GM18519 (cell line): ENCODE measurements around the gene MYL6.

Source experiments
- ATAC-seq: cut with Tn5 transposase; IDR thresholded peaks from one replicate; pipeline ENCODE4 v1.9.1; 2021; ENCODE audit warnings: mild to moderate bottlenecking, moderate library complexity; ENCODE audit not compliant: unreplicated experiment, low FRiP score

Gene MYL6

GRCh38 chr12:56129206-56129941 is 28.8 kb upstream of the MYL6 start:
- no peak for ATAC-seq

DNA sequence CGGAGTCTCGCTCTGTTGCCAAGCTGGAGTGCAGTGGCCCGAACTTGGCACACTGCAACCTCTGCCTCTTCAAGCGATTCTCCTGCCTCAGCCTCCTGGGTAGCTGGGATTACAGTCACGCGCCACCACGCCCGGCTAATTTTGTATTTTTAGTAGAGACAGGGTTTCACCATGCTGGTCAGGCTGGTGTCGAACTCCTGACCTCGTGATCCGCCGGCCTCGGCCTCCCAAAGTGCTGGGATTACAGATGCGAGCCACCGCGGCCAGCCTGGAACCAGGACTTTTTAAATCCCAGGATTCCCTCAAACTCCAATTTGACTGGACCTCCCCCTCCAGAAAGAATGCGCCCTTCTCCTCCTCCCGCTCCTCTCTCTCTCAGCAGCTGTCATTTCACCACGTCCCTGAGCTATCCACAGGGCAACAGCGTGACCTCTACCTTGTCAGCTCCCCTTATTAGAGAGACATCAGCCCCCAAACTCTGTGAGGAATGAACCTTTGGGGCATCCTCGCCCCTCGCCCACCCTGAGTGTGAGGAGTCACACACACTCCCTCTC is 28.1 kb upstream of the MYL6 start:
- ATAC-seq, result no peak

- no peak for ATAC-seq
These were observed 27.3 kb upstream of the MYL6 start for GRCh38 chr12:56130876-56131275.

DNA sequence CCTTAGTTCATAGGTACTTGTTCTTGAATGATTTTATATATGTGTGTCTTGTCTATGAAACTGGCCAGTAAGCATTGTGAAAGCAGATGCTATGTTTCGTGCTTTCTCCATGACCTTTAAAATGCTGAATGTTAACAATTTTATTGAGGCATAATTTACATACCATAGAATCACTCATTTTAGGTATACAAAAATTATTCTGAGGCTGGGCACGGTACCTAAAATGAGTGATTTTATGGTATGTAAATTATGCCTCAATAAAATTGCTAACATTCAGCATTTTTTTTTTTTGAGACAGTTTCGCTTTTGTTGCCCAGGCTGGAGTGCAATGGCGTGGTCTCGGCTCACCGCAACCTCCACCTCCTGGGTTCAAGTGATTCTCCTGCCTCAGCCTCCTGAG is 23.3 kb upstream of the MYL6 start:
- ATAC-seq, result no peak

DNA sequence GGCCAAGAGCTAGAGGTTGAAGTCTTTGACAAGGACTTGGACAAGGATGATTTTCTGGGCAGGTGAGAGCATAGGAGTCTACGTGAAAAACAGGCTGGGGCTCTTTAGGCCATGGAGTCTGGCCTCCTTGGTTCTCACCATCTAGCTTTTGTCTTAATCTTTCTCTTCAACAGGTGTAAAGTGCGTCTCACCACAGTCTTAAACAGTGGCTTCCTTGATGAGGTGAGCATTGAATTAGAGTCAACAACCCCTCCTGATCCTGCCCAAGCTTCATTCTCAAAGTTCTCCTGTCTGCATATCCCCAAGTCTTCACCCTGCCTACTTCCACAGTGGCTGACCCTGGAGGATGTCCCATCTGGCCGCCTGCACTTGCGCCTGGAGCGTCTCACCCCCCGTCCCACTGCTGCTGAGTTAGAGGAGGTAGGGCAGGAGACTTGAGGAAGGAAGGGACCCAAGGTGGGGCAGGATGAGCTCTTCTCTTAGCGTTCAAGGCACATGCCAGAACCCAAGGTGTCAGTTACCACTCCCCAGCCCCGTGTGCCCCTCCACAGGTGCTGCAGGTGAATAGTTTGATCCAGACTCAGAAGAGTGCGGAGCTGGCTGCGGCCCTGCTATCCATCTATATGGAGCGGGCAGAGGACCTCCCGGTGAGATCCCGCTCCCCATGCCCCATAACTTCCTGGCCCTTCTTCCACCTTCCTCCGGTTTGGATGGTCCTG is 20.1 kb upstream of the MYL6 start:
- no peak for ATAC-seq

DNA sequence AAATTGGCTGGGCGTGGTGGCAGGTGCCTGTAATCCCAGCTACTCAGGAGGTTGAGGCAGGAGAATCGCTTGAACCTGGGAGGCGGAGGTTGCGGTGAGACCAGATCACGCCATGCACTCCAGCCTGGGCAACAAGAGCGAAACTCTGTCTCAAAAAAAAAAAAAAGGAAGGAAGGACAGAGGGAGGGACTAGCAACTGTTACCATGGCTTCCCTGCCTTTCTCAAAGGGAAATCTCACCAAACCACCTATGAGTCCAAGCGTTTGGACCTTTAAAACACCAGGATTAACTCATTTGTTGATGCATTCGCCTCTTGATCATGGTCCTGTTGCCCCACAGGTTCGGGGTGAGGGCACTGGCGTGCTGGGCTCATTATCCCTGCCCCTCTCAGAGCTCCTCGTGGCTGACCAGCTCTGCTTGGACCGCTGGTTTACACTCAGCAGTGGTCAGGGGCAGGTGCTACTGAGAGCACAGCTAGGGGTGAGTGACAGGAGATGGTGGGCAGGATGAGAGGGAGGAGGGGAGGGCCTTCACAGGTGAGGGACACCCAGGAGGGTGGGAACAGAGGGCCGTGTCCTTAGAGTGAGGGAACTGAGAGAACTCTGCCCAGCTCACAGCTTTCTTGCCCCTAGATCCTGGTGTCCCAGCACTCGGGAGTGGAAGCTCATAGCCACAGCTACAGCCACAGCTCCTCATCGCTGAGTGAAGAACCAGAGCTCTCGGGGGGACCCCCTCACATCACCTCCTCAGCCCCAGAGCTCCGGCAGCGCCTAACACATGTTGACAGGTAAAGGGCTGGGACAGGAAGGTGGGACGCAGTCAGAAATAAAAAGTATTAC is 16.0 kb upstream of the MYL6 start:
- ATAC-seq, result no peak

GRCh38 chr12:56143217-56143616 is 14.9 kb upstream of the MYL6 start:
- ATAC-seq, result no peak

DNA sequence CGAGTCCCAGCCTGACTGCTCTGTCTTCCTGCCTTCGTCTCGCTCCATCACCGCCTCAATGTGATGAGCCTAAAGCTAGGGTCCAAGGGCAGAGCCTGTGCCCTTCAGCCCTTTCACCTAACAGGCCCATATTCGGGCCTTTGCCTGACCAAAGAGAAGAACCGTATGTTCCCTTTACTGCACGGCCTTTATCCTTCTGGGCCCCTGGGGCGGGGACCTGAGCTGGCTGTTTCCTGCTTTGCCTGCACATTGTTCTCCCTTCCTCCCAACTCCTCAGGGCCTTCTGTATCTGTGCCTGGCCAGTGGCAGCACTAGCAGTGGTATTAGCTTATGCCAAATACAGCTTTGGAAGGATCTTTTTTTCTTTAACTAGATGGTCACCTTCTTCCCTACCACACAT is 14.3 kb upstream of the MYL6 start:
- ATAC-seq, result no peak

DNA sequence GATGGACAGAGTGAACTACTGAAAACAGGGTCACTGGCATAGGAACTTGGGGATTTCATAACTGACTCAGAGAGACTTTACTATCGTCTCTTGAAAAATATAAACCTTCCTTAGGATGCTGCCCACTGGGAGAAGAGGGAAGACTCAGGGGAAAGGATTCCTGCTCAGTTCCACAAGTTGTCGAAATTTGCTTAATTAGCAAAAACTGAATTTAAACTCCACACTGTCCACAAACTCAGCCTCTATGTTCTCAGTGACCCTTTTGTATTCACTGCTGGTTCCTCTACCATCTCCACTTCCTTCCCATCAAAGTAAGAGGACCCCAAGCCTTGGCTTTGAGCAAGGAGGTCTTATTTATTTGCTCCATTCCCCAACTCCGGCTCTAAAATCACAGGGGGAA is 12.9 kb upstream of the MYL6 start:
- ATAC-seq, result no peak

DNA sequence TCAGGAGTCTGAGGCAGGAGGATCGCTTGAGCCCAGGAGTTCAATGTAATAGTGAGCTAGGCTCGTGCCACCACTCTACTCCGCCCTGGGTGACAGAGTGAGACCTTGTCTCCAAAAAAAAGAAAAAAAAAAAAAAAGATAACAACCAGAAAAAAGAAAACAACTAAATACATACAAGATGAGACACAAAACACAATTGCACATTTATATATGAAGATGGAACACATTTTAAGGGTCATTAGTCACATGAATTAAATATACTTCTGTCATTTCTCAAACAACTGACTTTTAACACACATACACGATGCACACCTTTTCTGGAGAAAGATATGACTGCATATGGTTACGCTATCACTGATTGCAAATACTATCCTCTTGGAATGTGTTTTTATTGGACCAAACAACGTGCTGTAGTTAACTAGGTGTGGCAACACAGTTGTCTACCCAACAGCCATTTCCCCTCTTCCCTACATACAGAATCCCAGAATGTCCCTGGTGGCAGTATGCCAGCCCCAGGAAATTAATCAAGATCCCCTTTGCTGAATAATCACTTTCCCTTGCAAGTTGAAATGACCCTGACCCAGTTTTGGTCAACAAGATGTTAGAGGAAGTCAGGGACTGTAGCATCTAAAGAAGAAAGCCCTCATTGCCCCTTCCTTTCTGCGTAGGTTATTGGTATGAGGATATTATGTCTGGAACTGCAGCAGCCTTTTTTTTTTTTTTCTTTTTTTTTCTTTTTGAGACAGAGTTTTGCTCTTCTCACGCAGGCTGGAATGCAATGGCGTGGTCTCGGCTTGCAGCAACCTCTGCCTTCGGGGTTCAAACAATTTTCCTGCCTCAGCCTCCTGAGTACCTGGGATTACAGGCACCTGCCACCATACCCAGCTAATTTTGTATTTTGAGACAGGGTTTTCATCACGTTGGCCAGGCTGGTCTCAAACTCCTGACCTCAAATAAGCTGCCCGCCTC is 11.4 kb upstream of the MYL6 start:
- no peak for ATAC-seq

- ATAC-seq, result no peak
These were observed 7.6 kb upstream of the MYL6 start for GRCh38 chr12:56150563-56150962.

DNA sequence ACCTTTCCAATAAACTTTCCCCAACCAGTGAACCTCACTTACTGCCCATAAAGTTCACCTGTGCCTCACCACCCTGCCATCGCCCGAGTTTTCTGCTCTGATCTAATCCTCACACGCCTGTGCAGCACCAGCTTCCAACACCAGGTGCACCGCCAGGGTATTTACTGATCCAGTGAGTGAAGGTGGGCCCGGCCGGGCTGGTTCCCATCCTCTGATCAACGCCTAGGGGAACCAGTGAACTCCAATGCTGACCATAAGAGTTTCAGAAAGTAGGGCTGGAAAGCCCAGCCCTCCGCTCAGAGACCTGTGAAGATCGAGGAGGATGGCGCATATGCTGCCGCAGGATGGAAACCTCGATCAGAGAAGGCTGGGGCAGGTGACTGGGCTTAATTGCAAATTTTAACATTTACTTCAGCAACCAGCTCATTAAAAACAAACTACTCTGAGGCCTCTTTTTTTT is 6.5 kb upstream of the MYL6 start:
- peak; percentile 35 for ATAC-seq

DNA sequence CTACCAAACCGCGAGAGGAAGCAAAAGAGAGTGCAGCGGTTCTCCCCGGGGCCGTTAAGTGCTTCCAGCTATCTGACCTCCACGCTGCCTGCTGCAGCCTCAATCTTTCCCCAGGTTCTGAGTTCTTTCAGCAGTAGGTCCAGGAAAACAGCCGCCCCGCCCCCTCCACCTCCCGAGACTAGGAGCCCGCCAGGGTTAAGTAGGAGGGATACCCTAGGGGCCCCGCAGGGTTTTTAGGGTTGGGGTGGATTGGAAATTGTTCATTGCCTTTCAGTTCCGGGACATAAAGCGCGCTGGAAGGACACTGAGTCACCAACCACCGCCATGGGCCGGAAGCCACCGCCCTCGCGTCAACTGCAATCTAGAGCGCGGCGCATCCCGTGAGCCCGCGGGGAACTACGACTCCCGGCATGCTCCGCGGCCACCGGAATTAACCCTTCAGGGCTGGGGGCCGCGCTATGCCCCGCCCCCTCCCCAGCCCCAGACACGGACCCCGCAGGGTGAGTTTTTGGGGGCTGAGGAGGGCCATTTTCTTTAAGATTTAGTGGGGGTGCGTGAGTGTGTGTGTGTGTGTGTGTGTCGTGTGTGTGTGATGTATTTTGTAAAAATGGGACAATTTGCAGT is 5.9 kb upstream of the MYL6 start, which contains the start of gene MYL6B:
Gene MYL6B (plus strand): TSS at position 456 of the 624 bp plus-strand sequence. CDS start 1,332 bp downstream, outside the sequence.
- ATAC-seq, result peak; percentile 69

GRCh38 chr12:56152756-56153677 is 5.1 kb upstream of the MYL6 start:
- ATAC-seq, result no peak

DNA sequence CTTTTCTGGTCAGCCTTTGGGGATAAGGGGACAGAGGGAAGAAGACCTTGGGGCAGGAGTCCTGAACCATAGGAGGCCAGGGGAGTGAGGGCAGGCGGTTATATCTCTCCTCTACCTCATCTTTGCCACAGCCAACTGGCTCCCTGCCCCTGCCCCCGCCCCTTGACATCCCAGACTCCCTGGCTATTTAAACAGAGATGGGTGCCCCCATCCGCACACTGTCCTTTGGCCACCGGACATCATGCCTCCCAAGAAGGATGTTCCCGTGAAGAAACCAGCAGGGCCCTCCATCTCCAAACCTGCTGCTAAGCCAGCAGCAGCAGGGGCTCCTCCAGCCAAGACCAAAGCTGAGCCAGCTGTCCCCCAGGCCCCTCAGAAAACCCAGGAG is 4.5 kb upstream of the MYL6 start:
- ATAC-seq, result no peak

DNA sequence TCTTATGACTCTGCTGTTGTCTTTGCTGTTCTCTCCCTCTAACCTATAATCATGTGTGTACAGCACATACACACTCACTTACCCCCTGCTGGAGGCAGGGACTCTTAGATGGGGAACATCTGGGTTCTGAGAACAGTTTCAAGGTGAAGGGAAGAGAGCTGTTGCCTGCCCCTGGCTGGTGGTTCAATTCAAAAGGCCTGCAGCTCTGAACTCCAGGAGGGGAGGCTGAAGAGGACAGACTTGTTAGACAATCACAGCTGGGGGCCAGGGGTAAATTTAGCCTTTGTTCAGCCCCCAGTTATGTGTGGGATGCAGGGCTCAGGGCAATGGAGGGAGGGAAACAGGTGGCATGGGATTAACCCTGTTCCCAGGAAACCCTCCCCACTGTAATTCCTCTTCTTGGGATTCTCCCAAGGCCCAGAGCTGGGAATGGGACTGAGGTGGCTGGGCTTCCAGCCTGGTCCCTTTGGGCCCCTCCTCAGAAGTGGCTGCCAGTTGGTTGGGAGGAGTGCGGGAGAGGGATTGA is 3.9 kb upstream of the MYL6 start:
- ATAC-seq, result no peak

- ATAC-seq, result no peak
These were observed 3.3 kb upstream of the MYL6 start for GRCh38 chr12:56154818-56155217.

DNA sequence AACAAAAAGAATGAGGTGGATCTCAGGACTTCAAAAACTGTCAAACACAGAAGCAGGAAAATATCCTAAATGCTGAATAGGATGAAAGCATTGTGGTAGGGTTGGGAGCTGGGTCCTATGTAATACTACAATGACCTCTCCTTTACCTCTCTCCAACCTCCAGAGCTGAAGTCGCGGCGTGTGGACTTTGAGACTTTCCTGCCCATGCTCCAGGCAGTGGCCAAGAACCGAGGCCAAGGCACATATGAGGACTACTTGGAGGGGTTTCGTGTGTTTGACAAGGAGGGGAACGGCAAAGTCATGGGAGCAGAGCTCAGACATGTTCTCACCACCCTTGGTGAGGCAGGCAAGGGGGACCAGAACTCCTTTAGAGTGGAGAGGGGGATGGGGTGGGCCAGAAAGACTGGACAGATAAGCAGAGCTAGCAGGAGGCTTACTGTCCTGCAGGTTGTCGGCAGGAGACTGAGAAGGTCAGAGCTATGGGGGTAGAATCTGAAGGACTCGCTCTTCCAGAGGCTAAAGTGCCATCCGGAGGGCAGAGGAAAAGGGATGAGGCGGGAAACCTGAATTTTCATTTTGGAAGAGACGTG is 2.8 kb upstream of the MYL6 start:
- no peak for ATAC-seq
